Left ventricle myocardium superior (tissue), 1 donor: ENCODE results near the gene RAB4B. TPM values are rescaled to one million over a fixed set of nuclear protein-coding genes. Genes with fewer than 3 reads are reported as not detected.
A peak's percentile ranks its signal among the peaks of the same experiment; 100 is the strongest.
"Not testable (repeated sequence)": the region's sequence is repeated elsewhere in the genome, so short reads cannot be mapped to it uniquely, and the experiment has no call there.

ENCODE experiments used
- ATAC-seq: fragments of 200-7000 bp; cut with Tn5 transposase; one replicate; pipeline ENCODE4 v1.9.1; 2020; ENCODE audit warnings: mild to moderate bottlenecking, moderate library complexity
- DNase-seq: peaks from one replicate; pipeline ENCODE4 v3.0.0-alpha.2; 2020
- intact Hi-C: fragments of 100-400 bp; cut with micrococcal nuclease; formaldehyde crosslinking; loops from one replicate; pipeline ENCODE4 v1.11.0; 2022
- total RNA-seq: library from RNA; stranded (reverse); fragmentation: NEBNext Ultra II Directional; extraction: Animal tissue kit (Norgen Biotek cat#: 25700); gene quantifications from one replicate; pipeline ENCODE4 v1.2.1, GENCODE V29; 2021
- donor health status: DM: no; HTN: yes; CAD: no; lungs with severe emphysema.

The RAB4B gene
- total RNA-seq, 1 donor from 2014 or later, result 10.1 TPM

- intact Hi-C loops, result no loop called here
- DNase-seq (no peak), ATAC-seq (no peak)
Measured at GRCh38 chr19:40776364-40776763, 1.7 kb upstream of the RAB4B start.

GRCh38 chr19:40776932-40777644, 959 bp upstream of the RAB4B start:
- peak; percentile 79 for DNase-seq
- peak; percentile 83 for ATAC-seq
- intact Hi-C loops, result no loop called here

GRCh38 chr19:40777645-40777936, 456 bp upstream of the RAB4B start:
- ATAC-seq, result no peak
- intact Hi-C loops, result no loop called here
- DNase-seq, result no peak

- intact Hi-C loops, result no loop called here
- no peak for DNase-seq
- no peak for ATAC-seq
Measured at GRCh38 chr19:40778706-40779284, 748 bp downstream of the RAB4B start.

GRCh38 chr19:40780582-40780981, 2.5 kb downstream of the RAB4B start:
- DNase-seq, result no peak
- intact Hi-C loops, result no loop called here
- no peak for ATAC-seq

GRCh38 chr19:40781140-40781539, 3.1 kb downstream of the RAB4B start:
- intact Hi-C loops, result no loop called here
- DNase-seq, result no peak
- no peak for ATAC-seq

- no peak for ATAC-seq
- intact Hi-C loops, result no loop called here
- DNase-seq, result no peak
Measured at GRCh38 chr19:40783711-40784110, 5.7 kb downstream of the RAB4B start.

GRCh38 chr19:40784146-40784545, 6.1 kb downstream of the RAB4B start:
- DNase-seq, ATAC-seq, intact Hi-C loops: not testable (repeated sequence)

GRCh38 chr19:40785526-40785925, 7.5 kb downstream of the RAB4B start:
- ATAC-seq (no peak), DNase-seq (no peak)
- intact Hi-C loops, result no loop called here

- ATAC-seq (no peak), DNase-seq (no peak)
- intact Hi-C loops, result no loop called here
Measured at GRCh38 chr19:40786060-40787037, 8.3 kb downstream of the RAB4B start.

GRCh38 chr19:40791349-40791748, 13.3 kb downstream of the RAB4B start:
- intact Hi-C loops, result no loop called here
- ATAC-seq, result no peak
- no peak for DNase-seq

- ATAC-seq (no peak), DNase-seq (no peak)
- intact Hi-C loops, result no loop called here
Measured at GRCh38 chr19:40791996-40792395, 13.9 kb downstream of the RAB4B start.

GRCh38 chr19:40797166-40797962, 19.3 kb downstream of the RAB4B start:
- ATAC-seq, result no peak
- intact Hi-C loops, result no loop called here
- DNase-seq, result no peak

- peak; percentile 79 for DNase-seq
- intact Hi-C loops, result no loop called here
- peak; percentile 46 for ATAC-seq
Measured at GRCh38 chr19:40797963-40798682, 20.1 kb downstream of the RAB4B start.

- ATAC-seq, result peak; percentile 84
- peak; percentile 100 for DNase-seq
- intact Hi-C loops, result no loop called here
Measured at GRCh38 chr19:40798683-40799557, 20.9 kb downstream of the RAB4B start, which contains the start of gene EGLN2. Gene EGLN2 (plus strand): TSS chr19:40799191. CDS start chr19:40800573, 1,382 bp downstream.

- DNase-seq (peak; percentile 80), ATAC-seq (peak; percentile 12)
- intact Hi-C loops, result no loop called here
Measured at GRCh38 chr19:40799558-40800338, 21.7 kb downstream of the RAB4B start.
